ENCODE data around the gene HSPG2. TPM values are rescaled to one million over a fixed set of nuclear protein-coding genes. Genes with fewer than 3 reads are reported as not detected.

Gene HSPG2
- total and polyA plus RNA-seq, 10 of the 15 experiments (the other 5 are each of a cell fraction or from before 2014, with no cell fraction given) = 0.30 to 3.4 (median 0.73) TPM; not detected in 2

DNA sequence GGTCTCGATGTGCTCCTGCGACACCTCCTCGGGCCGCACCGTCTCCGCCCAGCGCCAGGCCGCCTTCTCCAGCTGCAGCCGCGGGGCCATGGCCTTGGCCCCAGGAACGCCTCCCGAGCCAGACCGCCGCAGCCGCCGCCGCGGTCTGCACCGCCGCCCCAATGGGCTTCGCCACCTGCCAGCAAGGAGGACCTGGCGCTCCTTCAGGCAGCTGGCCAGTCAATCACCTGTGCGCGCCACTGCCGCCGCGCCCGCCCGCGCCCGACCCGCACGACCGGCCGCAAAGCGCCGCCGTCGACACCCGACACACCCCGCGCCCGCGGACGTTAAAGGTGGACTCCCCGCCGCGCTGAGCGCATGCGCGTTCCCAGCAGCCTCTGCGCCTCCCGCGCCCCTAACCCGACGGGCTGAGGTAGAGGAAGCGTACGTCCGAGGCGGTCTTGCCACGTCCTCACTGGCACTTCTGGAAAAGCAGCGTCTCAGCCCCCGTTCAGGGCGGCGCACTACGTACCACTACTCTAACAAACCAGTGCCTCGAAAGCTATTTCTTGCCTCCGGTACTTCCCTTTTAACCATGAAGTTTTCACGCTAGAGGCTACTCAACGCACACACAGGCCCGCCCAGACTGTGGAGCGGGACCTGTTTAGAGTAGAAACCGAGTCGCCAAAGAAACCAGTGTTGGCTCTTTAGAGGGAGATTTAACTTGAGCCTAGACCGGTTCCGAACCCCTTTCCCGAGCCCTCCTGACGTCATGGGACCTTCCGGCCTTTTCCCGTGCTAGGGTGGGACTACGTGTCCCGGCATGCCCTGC, 154.0 kb downstream of the HSPG2 start, which contains the start of gene USP48 (continued):
- TF ChIP-seq, protein P1, sequence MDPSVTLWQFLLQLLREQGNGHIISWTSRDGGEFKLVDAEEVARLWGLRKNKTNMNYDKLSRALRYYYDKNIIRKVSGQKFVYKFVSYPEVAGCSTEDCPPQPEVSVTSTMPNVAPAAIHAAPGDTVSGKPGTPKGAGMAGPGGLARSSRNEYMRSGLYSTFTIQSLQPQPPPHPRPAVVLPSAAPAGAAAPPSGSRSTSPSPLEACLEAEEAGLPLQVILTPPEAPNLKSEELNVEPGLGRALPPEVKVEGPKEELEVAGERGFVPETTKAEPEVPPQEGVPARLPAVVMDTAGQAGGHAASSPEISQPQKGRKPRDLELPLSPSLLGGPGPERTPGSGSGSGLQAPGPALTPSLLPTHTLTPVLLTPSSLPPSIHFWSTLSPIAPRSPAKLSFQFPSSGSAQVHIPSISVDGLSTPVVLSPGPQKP (IDR thresholded peaks at IDR 0.05; ENCODE audit: low read depth, low read length) = no peak; the same call in 1 of the 2 replicates
- peak; percentile 35 for TF ChIP-seq RB1 (IDR thresholded peaks at IDR 0.05; ENCODE audit: borderline replicate concordance)
- TF ChIP-seq POLR2AphosphoS5 (IDR thresholded peaks at IDR 0.05; ENCODE audit: low read length) = peak; percentile 99
- TF ChIP-seq DPF2 (IDR thresholded peaks at IDR 0.05) = peak; percentile 89
- TF ChIP-seq STAT3 (IDR thresholded peaks at IDR 0.05; ENCODE audit: low read depth, low read length) = no peak
- peak; percentile 69; the same call in 1 of the 2 replicates for TF ChIP-seq TCF3 (IDR thresholded peaks at IDR 0.05; ENCODE audit: borderline replicate concordance, insufficient read depth, low read depth, low read length)
- TF ChIP-seq NFYA (IDR thresholded peaks at IDR 0.05; ENCODE audit: borderline replicate concordance, low read depth, low read length) = no peak
- TF ChIP-seq JUND (IDR thresholded peaks at IDR 0.05; ENCODE audit: low read depth, low read length) = peak; percentile 35; the same call in 1 of the 2 replicates
- no peak for TF ChIP-seq BMI1 (IDR thresholded peaks at IDR 0.05; ENCODE audit: borderline replicate concordance)
- TF ChIP-seq MXI1 (IDR thresholded peaks at IDR 0.05; ENCODE audit: low read depth, low read length) = 0 out of 2 replicates have a peak, but pooled peaks have one; percentile 50
- TF ChIP-seq ETV6 (conservative IDR thresholded peaks at IDR 0.05 in 1 of 2, IDR thresholded peaks at IDR 0.05 in 1 of 2; ENCODE audit: borderline replicate concordance in 1 of 2, low read depth in 1 of 2) = 0 out of 4 replicates have a peak, but pooled peaks of 1 of the 2 experiments have one; percentile 16
- peak; percentile 97 for TF ChIP-seq NBN (IDR thresholded peaks at IDR 0.05)
- TF ChIP-seq, protein P2, sequence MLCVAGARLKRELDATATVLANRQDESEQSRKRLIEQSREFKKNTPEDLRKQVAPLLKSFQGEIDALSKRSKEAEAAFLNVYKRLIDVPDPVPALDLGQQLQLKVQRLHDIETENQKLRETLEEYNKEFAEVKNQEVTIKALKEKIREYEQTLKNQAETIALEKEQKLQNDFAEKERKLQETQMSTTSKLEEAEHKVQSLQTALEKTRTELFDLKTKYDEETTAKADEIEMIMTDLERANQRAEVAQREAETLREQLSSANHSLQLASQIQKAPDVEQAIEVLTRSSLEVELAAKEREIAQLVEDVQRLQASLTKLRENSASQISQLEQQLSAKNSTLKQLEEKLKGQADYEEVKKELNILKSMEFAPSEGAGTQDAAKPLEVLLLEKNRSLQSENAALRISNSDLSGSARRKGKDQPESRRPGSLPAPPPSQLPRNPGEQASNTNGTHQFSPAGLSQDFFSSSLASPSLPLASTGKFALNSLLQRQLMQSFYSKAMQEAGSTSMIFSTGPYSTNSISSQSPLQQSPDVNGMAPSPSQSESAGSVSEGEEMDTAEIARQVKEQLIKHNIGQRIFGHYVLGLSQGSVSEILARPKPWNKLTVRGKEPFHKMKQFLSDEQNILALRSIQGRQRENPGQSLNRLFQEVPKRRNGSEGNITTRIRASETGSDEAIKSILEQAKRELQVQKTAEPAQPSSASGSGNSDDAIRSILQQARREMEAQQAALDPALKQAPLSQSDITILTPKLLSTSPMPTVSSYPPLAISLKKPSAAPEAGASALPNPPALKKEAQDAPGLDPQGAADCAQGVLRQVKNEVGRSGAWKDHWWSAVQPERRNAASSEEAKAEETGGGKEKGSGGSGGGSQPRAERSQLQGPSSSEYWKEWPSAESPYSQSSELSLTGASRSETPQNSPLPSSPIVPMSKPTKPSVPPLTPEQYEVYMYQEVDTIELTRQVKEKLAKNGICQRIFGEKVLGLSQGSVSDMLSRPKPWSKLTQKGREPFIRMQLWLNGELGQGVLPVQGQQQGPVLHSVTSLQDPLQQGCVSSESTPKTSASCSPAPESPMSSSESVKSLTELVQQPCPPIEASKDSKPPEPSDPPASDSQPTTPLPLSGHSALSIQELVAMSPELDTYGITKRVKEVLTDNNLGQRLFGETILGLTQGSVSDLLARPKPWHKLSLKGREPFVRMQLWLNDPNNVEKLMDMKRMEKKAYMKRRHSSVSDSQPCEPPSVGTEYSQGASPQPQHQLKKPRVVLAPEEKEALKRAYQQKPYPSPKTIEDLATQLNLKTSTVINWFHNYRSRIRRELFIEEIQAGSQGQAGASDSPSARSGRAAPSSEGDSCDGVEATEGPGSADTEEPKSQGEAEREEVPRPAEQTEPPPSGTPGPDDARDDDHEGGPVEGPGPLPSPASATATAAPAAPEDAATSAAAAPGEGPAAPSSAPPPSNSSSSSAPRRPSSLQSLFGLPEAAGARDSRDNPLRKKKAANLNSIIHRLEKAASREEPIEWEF (IDR thresholded peaks at IDR 0.05; ENCODE audit: insufficient replicate concordance, low read depth, low read length) = no peak
- no peak for TF ChIP-seq EZH2 (IDR thresholded peaks at IDR 0.05; ENCODE audit: borderline replicate concordance, control insufficient read depth, low read depth, low read length)
- TF ChIP-seq NRF1 (conservative IDR thresholded peaks at IDR 0.05; ENCODE audit: low read depth, low read length) = peak; percentile 58
- TF ChIP-seq SMC3 (IDR thresholded peaks at IDR 0.05; ENCODE audit: borderline replicate concordance, low read length) = no peak
- TF ChIP-seq HDAC6 (IDR thresholded peaks at IDR 0.05; ENCODE audit: unreplicated experiment) = no peak
- TF ChIP-seq IKZF2 (IDR thresholded peaks at IDR 0.05) = peak; percentile 66 to 70
- TF ChIP-seq, protein P3, sequence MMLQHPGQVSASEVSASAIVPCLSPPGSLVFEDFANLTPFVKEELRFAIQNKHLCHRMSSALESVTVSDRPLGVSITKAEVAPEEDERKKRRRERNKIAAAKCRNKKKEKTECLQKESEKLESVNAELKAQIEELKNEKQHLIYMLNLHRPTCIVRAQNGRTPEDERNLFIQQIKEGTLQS (IDR thresholded peaks at IDR 0.05; ENCODE audit: borderline replicate concordance, extremely low read depth, low read depth, low read length) = peak; percentile 69; the same call in 1 of the 2 replicates
- peak; percentile 72; the same call in 1 of the 2 replicates for TF ChIP-seq HDGF (IDR thresholded peaks at IDR 0.05)
- peak; percentile 93; the same call in 1 of the 2 replicates for TF ChIP-seq PML (IDR thresholded peaks at IDR 0.05; ENCODE audit: low read length)
- TF ChIP-seq LARP7 (IDR thresholded peaks at IDR 0.05) = peak; percentile 97
- TF ChIP-seq EED (IDR thresholded peaks at IDR 0.05; ENCODE audit: low read depth) = no peak
- TF ChIP-seq IKZF1 (conservative IDR thresholded peaks at IDR 0.05) = peak; percentile 99

All from GM12878 (cell line).